ENCODE measurements around the gene CLPX. TPM values are rescaled to one million over a fixed set of nuclear protein-coding genes. Genes with fewer than 3 reads are reported as not detected.
"Not testable (repeated sequence)": the region's sequence is repeated elsewhere in the genome, so short reads cannot be mapped to it uniquely, and the experiment has no call there.

The CLPX gene
- 35.1 and 44.5 TPM in 2 replicates for total RNA-seq

GRCh38 chr15:65184868-65185717 lies at the start of gene CLPX:
Gene CLPX (minus strand): TSS chr15:65185342. CDS start chr15:65185153, 189 bp downstream.
- peak; percentile 95 for DNase-seq (ENCODE audit: low read depth)
- TF ChIP-seq CTCF (IDR thresholded peaks at IDR 0.05; ENCODE audit: insufficient read depth, low read depth, low read length): no peak
- peak within 1 kb of the TSS; percentile 93 for H3K4me3 ChIP-seq (ENCODE audit: low read depth, low read length)

DNA sequence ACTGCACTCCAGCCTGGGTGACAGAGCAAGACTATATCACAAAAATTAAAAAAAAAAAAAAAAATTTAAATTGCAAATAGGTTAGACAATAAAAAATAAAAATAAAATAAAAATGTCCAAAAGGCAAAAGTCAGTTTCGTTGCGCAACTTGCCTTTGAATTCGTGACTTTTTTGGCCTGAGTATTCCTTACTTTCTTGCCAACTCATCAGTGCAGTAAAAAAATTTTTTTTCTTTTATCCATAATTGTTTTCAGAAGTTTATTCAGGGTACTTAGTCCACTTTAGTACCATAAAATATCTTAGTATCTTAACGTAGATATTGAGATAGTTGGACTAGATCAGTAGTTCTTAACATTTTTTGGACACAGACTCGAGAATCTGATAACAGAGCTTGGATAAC lies 48.6 kb upstream of the CLPX start:
- H3K4me3 ChIP-seq (ENCODE audit: low read depth, low read length): no peak overlapping the region
- DNase-seq (ENCODE audit: low read depth): no peak
- no peak for TF ChIP-seq CTCF (IDR thresholded peaks at IDR 0.05; ENCODE audit: insufficient read depth, low read depth, low read length)

- TF ChIP-seq CTCF (IDR thresholded peaks at IDR 0.05; ENCODE audit: insufficient read depth, low read depth, low read length): no peak
Observed at GRCh38 chr15:65232520-65232919, 47.4 kb upstream of the CLPX start.

GRCh38 chr15:65231306-65231705 lies 46.2 kb upstream of the CLPX start:
- TF ChIP-seq CTCF (IDR thresholded peaks at IDR 0.05; ENCODE audit: insufficient read depth, low read depth, low read length): no peak
- no peak for DNase-seq (ENCODE audit: low read depth)
- H3K4me3 ChIP-seq (ENCODE audit: low read depth, low read length): no peak overlapping the region

More at GRCh38 chr15:65232520-65232919, 47.4 kb upstream of the CLPX start:
- no peak overlapping the region for H3K4me3 ChIP-seq (ENCODE audit: low read depth, low read length)
- no peak for DNase-seq (ENCODE audit: low read depth)

- not testable (repeated sequence) for DNase-seq (ENCODE audit: low read depth); H3K4me3 ChIP-seq (ENCODE audit: low read depth, low read length)
Observed at GRCh38 chr15:65226901-65227300, 41.8 kb upstream of the CLPX start.

- no peak overlapping the region for H3K4me3 ChIP-seq (ENCODE audit: low read depth, low read length)
- no peak for DNase-seq (ENCODE audit: low read depth)
- TF ChIP-seq CTCF (IDR thresholded peaks at IDR 0.05; ENCODE audit: insufficient read depth, low read depth, low read length): no peak
Observed at GRCh38 chr15:65226221-65226620, 41.1 kb upstream of the CLPX start.

DNA sequence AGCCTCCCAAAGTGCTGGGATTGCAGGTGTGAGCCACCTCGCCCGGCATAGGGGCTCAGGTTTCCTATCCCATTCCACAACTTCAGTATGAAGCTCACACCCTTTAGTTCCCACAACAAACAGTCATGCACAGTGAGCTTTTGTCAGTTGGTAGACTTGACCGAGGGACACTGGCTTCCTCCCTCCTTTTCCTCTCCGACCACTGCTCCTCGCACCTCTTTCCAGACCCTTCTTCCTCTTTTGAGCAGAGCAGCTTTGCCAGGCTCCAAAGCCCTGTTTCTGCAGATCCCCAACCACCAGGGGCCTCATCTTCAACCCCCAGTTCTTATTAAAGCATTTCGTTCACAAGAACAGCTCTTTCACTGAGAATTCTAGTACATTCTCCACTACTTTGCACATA lies 38.9 kb upstream of the CLPX start:
- DNase-seq (ENCODE audit: low read depth): no peak
- H3K4me3 ChIP-seq (ENCODE audit: low read depth, low read length): no peak overlapping the region
- TF ChIP-seq CTCF (IDR thresholded peaks at IDR 0.05; ENCODE audit: insufficient read depth, low read depth, low read length): no peak

All from fibroblast of villous mesenchyme (primary cell).